Stomach (tissue), 4 donors: Measurements from ENCODE around the gene STIM1.

Source experiments
- CTCF ChIP-seq, 7 experiments: fragments of 450-650 bp in 4 of 7; fragments of 200-600 bp in 3 of 7; sonication (generic) in 3 of 7; IDR thresholded peaks; one replicate each; pipeline ENCODE4 v1.5.1; 2016 to 2019; ENCODE audit warnings: antibody characterized with exemption in 7 of 7, control low read depth in 2 of 7, mild to moderate bottlenecking in 1 of 7
- EP300 ChIP-seq: sonication (generic); formaldehyde crosslinking; IDR thresholded peaks from one replicate; pipeline ENCODE4 v1.6.1; 2017; ENCODE audit warnings: antibody characterized with exemption

- TF ChIP-seq CTCF (IDR thresholded peaks at IDR 0.05), result no peak
- no peak for TF ChIP-seq EP300
Observed at GRCh38 chr11:3903207-3903896, 47.9 kb downstream of the STIM1 start.
